ENCODE results near the gene FZR1.

The FZR1 gene

DNA sequence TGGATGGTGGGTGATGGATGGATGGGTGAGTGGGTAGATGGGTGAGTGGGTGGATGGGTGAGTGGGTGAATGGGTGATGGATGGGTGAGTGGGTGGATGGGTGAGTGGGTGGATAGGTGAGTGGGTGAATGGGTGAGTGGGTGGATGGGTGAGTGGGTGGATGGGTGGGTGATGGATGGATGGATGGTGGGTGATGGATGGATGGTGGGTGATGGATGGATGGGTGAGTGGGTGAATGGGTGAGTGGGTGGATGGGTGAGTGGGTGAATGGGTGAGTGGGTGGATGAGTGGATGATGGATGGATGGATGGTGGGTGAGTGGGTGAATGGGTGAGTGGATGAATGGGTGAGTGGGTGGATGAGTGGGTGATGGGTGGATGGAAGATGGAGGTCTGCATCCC is 28.6 kb upstream of the FZR1 start:
- no peak overlapping the region for H3K4me3 ChIP-seq (ENCODE audit: low read length)
- no peak overlapping the region for H3K9ac ChIP-seq (ENCODE audit: low read depth, low read length)
- H3K36me3 ChIP-seq (ENCODE audit: insufficient read depth, low read length), result no peaks in the 10 kb centered on the region
- no peak overlapping the region for H3K4me2 ChIP-seq (ENCODE audit: low read length)
- H3K27me3 ChIP-seq (ENCODE audit: control insufficient read depth, insufficient read depth, low read length), result peaks cover 37% of the 10 kb centered on the region
- H3K9me3 ChIP-seq (replicated peaks; ENCODE audit: low read length), result no peaks in the 10 kb centered on the region
- H3K4me1 ChIP-seq (ENCODE audit: control insufficient read depth, insufficient read depth, low read length), result no peaks in the 10 kb centered on the region

- peaks cover 39% of the 10 kb centered on the region for H3K27me3 ChIP-seq (ENCODE audit: control insufficient read depth, insufficient read depth, low read length)
- no peaks in the 10 kb centered on the region for H3K4me1 ChIP-seq (ENCODE audit: control insufficient read depth, insufficient read depth, low read length)
- H3K9ac ChIP-seq (ENCODE audit: low read depth, low read length), result no peak overlapping the region
- no peak overlapping the region for H3K4me2 ChIP-seq (ENCODE audit: low read length)
- no peak overlapping the region for H3K4me3 ChIP-seq (ENCODE audit: low read length)
- H3K9me3 ChIP-seq (replicated peaks; ENCODE audit: low read length), result no peaks in the 10 kb centered on the region
- no peaks in the 10 kb centered on the region for H3K36me3 ChIP-seq (ENCODE audit: insufficient read depth, low read length)
Observed at GRCh38 chr19:3477951-3478350, 28.2 kb upstream of the FZR1 start.

DNA sequence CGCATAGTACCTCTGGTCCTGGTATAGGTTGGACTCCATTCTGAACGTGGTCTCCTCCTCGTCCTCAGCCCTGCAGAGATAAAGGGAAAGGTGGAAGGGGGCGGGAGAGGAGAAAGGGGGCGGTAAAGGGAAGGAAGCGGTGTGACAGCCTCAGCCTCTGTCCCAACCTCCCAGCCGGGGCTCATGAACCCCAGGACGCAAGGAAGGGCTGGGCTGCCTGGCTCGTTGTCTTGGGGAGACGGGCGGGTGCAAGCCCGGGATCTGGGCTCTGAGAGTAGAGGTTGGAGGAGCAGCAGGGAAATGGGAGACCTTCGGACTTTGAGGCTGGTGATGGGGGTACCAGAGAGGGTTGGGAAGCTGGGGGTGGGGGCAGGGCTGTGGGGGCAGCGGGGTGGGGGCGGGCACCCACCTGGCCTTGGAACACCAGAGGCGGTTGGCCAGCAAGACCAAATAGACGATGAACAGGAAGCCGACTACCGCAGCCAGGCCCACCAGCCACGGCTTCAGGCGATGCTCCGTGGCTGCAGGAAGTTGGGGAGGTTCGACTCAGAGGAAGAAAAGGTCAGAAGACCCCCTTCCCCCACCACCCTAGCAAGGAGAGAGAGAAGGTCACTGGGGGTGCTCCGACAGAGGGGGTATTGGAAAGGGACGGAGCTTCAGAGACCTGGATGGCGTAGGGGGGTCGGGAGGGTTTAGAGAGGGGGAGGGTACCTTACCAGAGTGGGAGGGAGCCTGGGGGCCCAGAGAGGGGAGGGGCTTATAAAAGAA is 27.5 kb upstream of the FZR1 start:
- no peak overlapping the region for H3K9ac ChIP-seq (ENCODE audit: low read depth, low read length)
- no peak overlapping the region for H3K4me3 ChIP-seq (ENCODE audit: low read length)
- no peaks in the 10 kb centered on the region for H3K4me1 ChIP-seq (ENCODE audit: control insufficient read depth, insufficient read depth, low read length)
- H3K9me3 ChIP-seq (replicated peaks; ENCODE audit: low read length), result no peaks in the 10 kb centered on the region
- no peak overlapping the region for H3K4me2 ChIP-seq (ENCODE audit: low read length)
- no peaks in the 10 kb centered on the region for H3K36me3 ChIP-seq (ENCODE audit: insufficient read depth, low read length)
- H3K27me3 ChIP-seq (ENCODE audit: control insufficient read depth, insufficient read depth, low read length), result peaks cover 44% of the 10 kb centered on the region

- H3K4me3 ChIP-seq (ENCODE audit: low read length), result no peak overlapping the region
- no peaks in the 10 kb centered on the region for H3K9me3 ChIP-seq (replicated peaks; ENCODE audit: low read length)
- no peaks in the 10 kb centered on the region for H3K36me3 ChIP-seq (ENCODE audit: insufficient read depth, low read length)
- H3K27me3 ChIP-seq (ENCODE audit: control insufficient read depth, insufficient read depth, low read length), result peaks cover 45% of the 10 kb centered on the region
- no peak overlapping the region for H3K9ac ChIP-seq (ENCODE audit: low read depth, low read length)
- no peak overlapping the region for H3K4me2 ChIP-seq (ENCODE audit: low read length)
- H3K4me1 ChIP-seq (ENCODE audit: control insufficient read depth, insufficient read depth, low read length), result no peaks in the 10 kb centered on the region
Observed at GRCh38 chr19:3479177-3479833, 26.8 kb upstream of the FZR1 start.

GRCh38 chr19:3479834-3480215 is 26.3 kb upstream of the FZR1 start:
- no peak overlapping the region for H3K9ac ChIP-seq (ENCODE audit: low read depth, low read length)
- no peak overlapping the region for H3K4me3 ChIP-seq (ENCODE audit: low read length)

DNA sequence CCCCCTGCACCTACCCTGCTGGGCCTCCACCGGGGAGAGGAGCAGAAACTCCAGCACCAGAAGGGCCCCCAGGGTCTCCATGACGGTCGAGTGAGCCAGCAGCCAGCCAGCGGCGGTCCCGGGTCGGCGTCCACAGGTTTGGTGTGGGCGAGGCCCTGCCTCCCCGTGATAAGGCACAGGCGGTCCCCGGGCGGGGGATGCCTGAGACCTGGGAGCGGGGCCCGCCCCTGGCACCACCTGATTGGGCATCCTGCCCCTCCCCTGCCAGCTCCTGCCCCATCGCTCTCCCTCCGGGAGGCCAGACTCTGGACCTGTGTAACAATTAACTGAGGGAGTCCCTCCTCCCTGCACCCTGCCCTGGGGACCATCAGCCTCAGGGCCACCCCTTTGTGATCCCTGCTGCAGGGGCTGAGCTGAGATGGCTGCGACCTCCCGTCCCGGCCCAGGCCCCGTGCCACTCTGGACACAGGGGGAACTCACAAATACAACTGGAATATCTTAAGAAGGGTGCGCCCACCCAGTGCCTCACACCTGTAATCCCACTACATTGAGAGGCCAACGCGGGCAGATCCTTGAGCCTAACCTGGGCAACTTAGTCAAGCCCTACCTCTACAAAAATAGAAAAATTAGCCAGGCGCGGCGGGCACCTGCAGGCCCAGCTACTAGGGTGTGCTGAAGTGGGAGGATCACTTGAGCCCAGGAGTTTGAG is 25.6 kb upstream of the FZR1 start, which contains the start of gene SMIM24:
Gene SMIM24 (minus strand): TSS at position 143 of the 709 bp plus-strand sequence. CDS start 62 bp downstream, at position 81.
- Histone ChIP-seq H3K27me3 (ENCODE audit: control insufficient read depth, insufficient read depth, low read length) (peaks cover 42% of the 10 kb centered on the region), H3K9ac (ENCODE audit: low read depth, low read length) (no peak within 1 kb of the TSS), H3K9me3 (replicated peaks; ENCODE audit: low read length) (no peaks in the 10 kb centered on the region), H3K4me3 (ENCODE audit: low read length) (no peak within 1 kb of the TSS), H3K4me1 (ENCODE audit: control insufficient read depth, insufficient read depth, low read length) (no peaks in the 10 kb centered on the region), H3K4me2 (ENCODE audit: low read length) (no peak within 1 kb of the TSS), H3K36me3 (ENCODE audit: insufficient read depth, low read length) (no peaks in the 10 kb centered on the region)

More at GRCh38 chr19:3479834-3480215, 26.3 kb upstream of the FZR1 start:
- Histone ChIP-seq H3K4me2 (ENCODE audit: low read length) (no peak overlapping the region), H3K9me3 (replicated peaks; ENCODE audit: low read length) (no peaks in the 10 kb centered on the region), H3K36me3 (ENCODE audit: insufficient read depth, low read length) (no peaks in the 10 kb centered on the region), H3K27me3 (ENCODE audit: control insufficient read depth, insufficient read depth, low read length) (peaks cover 45% of the 10 kb centered on the region), H3K4me1 (ENCODE audit: control insufficient read depth, insufficient read depth, low read length) (no peaks in the 10 kb centered on the region)

DNA sequence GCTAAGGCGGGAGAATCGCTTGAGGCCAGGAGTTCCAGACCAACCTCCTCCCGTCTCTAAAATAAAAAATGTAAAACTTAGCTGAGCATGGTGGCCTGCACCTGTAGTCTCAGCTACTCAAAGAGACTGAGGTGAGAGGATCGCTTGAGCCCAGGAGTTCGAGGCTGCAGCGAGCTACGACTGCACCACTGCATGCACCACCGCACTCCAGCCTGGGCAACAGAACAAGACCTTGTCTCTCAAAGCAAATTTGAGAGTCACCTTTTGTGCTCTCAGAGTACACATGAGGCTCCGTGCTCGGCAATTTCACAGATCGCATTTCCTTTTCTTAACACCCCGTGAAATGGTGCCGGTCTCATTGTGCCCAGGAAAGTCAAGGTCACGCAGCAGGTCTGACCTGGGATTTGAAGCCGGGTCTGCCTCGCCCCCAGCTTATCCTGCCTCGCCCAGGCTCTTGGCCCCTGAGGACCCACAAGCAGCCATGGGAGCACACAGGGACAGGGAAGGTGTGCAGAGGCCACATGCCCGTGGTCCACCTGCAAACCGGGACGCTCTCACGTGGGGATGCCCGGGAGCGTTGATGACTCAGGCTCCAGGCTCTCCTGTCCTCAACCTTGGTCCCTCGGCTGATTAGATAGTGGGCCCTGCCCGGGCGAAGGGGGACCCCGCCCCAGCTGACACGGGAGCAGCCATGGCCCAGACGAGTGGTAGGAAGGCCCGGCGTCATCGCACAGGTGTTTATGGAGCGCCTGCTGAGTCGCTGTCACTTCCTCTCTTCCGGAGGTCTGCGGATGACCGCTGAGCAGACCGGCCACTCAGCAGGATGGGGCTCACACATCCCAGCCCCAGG is 24.6 kb upstream of the FZR1 start:
- Histone ChIP-seq H3K4me3 (ENCODE audit: low read length) (no peak overlapping the region), H3K36me3 (ENCODE audit: insufficient read depth, low read length) (no peaks in the 10 kb centered on the region), H3K4me1 (ENCODE audit: control insufficient read depth, insufficient read depth, low read length) (no peaks in the 10 kb centered on the region), H3K4me2 (ENCODE audit: low read length) (no peak overlapping the region), H3K9me3 (replicated peaks; ENCODE audit: low read length) (no peaks in the 10 kb centered on the region), H3K27me3 (ENCODE audit: control insufficient read depth, insufficient read depth, low read length) (peaks cover 42% of the 10 kb centered on the region), H3K9ac (ENCODE audit: low read depth, low read length) (no peak overlapping the region)

DNA sequence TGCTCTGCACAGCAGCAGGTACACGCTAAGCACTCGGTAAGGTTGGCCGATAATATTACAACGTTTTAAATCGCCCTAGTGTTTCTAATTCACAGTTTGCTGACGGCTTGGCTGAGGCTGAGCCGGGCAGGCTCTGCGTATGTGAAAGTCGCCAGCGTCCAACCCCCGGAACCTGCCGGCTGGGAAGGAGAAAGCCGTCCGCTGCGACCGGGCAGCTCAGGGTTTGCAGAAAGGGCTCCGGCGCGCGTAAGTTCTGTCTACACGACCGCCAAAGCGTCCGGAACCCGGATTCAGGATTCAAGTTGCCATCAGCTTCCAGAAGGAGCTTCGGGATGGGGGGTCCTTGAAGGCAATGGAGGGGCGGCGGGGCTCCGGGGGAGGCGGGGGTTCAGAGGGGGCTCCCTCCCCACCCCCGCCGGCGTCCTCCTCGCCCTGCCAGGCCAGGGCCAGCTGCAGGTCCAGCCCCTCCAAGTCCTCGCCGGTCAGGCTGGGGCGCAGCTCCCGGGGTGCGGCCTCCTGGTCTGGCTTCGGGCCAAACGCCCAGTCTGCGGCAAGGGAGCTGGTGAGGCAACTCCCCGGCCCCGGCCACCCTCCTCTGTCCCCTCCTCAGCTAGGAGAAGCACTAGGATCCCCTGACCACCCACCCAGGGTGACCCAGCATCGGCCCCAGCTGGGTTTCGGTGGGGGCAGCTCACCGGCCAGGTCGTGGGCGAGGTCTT is 23.4 kb upstream of the FZR1 start:
- peaks cover 42% of the 10 kb centered on the region for H3K27me3 ChIP-seq (ENCODE audit: control insufficient read depth, insufficient read depth, low read length)
- no peaks in the 10 kb centered on the region for H3K36me3 ChIP-seq (ENCODE audit: insufficient read depth, low read length)
- H3K4me2 ChIP-seq (ENCODE audit: low read length), result no peak overlapping the region
- H3K4me3 ChIP-seq (ENCODE audit: low read length), result no peak overlapping the region
- no peaks in the 10 kb centered on the region for H3K9me3 ChIP-seq (replicated peaks; ENCODE audit: low read length)
- no peaks in the 10 kb centered on the region for H3K4me1 ChIP-seq (ENCODE audit: control insufficient read depth, insufficient read depth, low read length)
- no peak overlapping the region for H3K9ac ChIP-seq (ENCODE audit: low read depth, low read length)

GRCh38 chr19:3483226-3483628 is 22.9 kb upstream of the FZR1 start, which contains the start of gene SMIM44:
Gene SMIM44 (minus strand): TSS chr19:3483441. CDS start chr19:3483403, 38 bp downstream.
- Histone ChIP-seq H3K9me3 (replicated peaks; ENCODE audit: low read length) (no peaks in the 10 kb centered on the region), H3K4me2 (ENCODE audit: low read length) (no peak within 1 kb of the TSS), H3K36me3 (ENCODE audit: insufficient read depth, low read length) (no peaks in the 10 kb centered on the region), H3K4me1 (ENCODE audit: control insufficient read depth, insufficient read depth, low read length) (no peaks in the 10 kb centered on the region), H3K27me3 (ENCODE audit: control insufficient read depth, insufficient read depth, low read length) (peaks cover 37% of the 10 kb centered on the region), H3K9ac (ENCODE audit: low read depth, low read length) (no peak within 1 kb of the TSS), H3K4me3 (ENCODE audit: low read length) (no peak within 1 kb of the TSS)

- Histone ChIP-seq H3K9ac (ENCODE audit: low read depth, low read length) (no peak overlapping the region), H3K9me3 (replicated peaks; ENCODE audit: low read length) (no peaks in the 10 kb centered on the region), H3K36me3 (ENCODE audit: insufficient read depth, low read length) (peaks cover 39% of the 10 kb centered on the region)
Observed at GRCh38 chr19:3491396-3492119, 14.6 kb upstream of the FZR1 start.

More at GRCh38 chr19:3491396-3492119, 14.6 kb upstream of the FZR1 start:
- Histone ChIP-seq H3K27me3 (ENCODE audit: control insufficient read depth, insufficient read depth, low read length) (no peaks in the 10 kb centered on the region), H3K4me1 (ENCODE audit: control insufficient read depth, insufficient read depth, low read length) (no peaks in the 10 kb centered on the region), H3K4me3 (ENCODE audit: low read length) (no peak overlapping the region), H3K4me2 (ENCODE audit: low read length) (no peak overlapping the region)
